ENCODE data around the gene RDH12.

GRCh38 chr14:67734675-67735074 is 33.0 kb downstream of the RDH12 start:
- TF ChIP-seq CTCF (IDR thresholded peaks at IDR 0.05), result no peak
- no peak for TF ChIP-seq REST (IDR thresholded peaks at IDR 0.05; ENCODE audit: insufficient read depth in 1 of 2, low read depth in 2 of 2, low read length in 1 of 2)
- TF ChIP-seq POLR2AphosphoS5 (IDR thresholded peaks at IDR 0.05; ENCODE audit: low read depth, low read length), result no peak
- TF ChIP-seq TCF7L2 (IDR thresholded peaks at IDR 0.05; ENCODE audit: low read depth, low read length), result no peak
